ENCODE results near the gene TSLP. TPM values are rescaled to one million over a fixed set of nuclear protein-coding genes. Genes with fewer than 3 reads are reported as not detected.
A peak's percentile ranks its signal among the peaks of the same experiment; 100 is the strongest.

Gene TSLP
- total and polyA plus RNA-seq, 2 experiments from 2014 or later = 0.07 to 0.27 TPM

GRCh38 chr5:111083323-111083722, 11.8 kb downstream of the TSLP start:
- no peak for DNase-seq (ENCODE audit: low spot score)
- Histone ChIP-seq H3K4me2 (no peak overlapping the region), H3K9me2 (replicated peaks; ENCODE audit: insufficient read depth) (no peaks in the 10 kb centered on the region), H4K20me1 (ENCODE audit: insufficient read depth, poor library complexity, severe bottlenecking) (no peaks in the 10 kb centered on the region), H3K4me1 (ENCODE audit: insufficient read depth) (no peaks in the 10 kb centered on the region), H3K79me2 (no peaks in the 10 kb centered on the region), H2AFZ (no peak overlapping the region), H3K27me3 (peaks cover 12% of the 10 kb centered on the region), H3K4me3 (no peak overlapping the region), H3K27ac (no peak overlapping the region), H3K36me3 (replicated peaks; ENCODE audit: insufficient read depth, low read depth) (no peaks in the 10 kb centered on the region), H3K9me3 (ENCODE audit: low read depth) (no peaks in the 10 kb centered on the region)
- no peak for TF ChIP-seq EZH2phosphoT487 (IDR thresholded peaks at IDR 0.05; ENCODE audit: low read depth, severe bottlenecking, unreplicated experiment)
- no peak for TF ChIP-seq EZH2 (IDR thresholded peaks at IDR 0.05; ENCODE audit: borderline replicate concordance)
- TF ChIP-seq CTCF (IDR thresholded peaks at IDR 0.05; ENCODE audit: poor library complexity) = no peak
- 86% methylated on average over 7 of the region's 7 CpGs for WGBS (ENCODE audit: low lambda C conversion rate, missing lambda C conversion rate)

DNA sequence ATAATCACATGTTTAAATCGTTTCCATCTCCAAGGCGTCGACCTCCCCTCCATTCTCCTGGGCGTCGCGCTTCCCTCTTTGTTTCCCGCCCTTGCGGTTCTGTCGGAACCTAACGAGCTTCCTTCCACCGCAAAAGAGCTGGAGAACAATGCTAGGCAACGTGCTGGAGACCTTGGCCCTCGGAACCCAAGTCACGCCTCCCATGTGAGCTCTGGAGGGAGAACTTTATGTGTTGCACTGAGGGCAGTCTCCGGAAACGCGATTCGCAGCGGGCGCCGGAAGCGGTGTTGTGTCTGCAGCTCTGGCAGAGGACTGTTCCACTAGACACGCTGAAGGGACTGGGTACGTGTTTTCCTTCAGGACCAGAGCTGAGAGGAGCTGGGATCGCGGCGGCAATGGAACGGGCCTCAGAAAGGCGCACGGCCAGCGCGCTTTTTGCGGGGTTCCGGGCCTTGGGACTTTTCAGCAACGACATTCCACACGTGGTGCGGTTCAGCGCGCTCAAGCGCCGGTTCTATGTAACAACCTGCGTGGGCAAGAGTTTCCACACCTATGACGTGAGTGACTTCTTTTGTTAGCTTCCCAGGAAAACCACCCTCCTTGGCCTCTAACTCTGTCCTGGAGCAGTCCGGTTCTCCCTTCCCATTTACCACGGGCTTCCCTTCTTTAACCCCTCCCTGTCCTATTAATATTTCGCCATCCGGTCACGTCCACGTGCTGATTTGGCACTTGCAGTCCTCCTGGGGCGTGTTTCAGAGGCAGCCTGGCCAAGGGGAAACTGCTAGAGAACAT, 20.7 kb downstream of the TSLP start, which contains the start of gene WDR36:
Gene WDR36 (plus strand): TSS at position 287 of the 792 bp plus-strand sequence. CDS start 109 bp downstream, at position 396.
- DNase-seq (ENCODE audit: low spot score) = peak; percentile 92
- H3K36me3 ChIP-seq (replicated peaks; ENCODE audit: insufficient read depth, low read depth) = no peaks in the 10 kb centered on the region
- peak within 1 kb of the TSS; percentile 86 for H3K27ac ChIP-seq
- H3K9me3 ChIP-seq (ENCODE audit: low read depth) = no peaks in the 10 kb centered on the region
- TF ChIP-seq EZH2phosphoT487 (IDR thresholded peaks at IDR 0.05; ENCODE audit: low read depth, severe bottlenecking, unreplicated experiment) = no peak
- no peak for TF ChIP-seq EZH2 (IDR thresholded peaks at IDR 0.05; ENCODE audit: borderline replicate concordance)
- TF ChIP-seq CTCF (IDR thresholded peaks at IDR 0.05; ENCODE audit: poor library complexity) = no peak
- 2% methylated on average over 50 of the region's 50 CpGs for WGBS (ENCODE audit: low lambda C conversion rate, missing lambda C conversion rate)
- H2AFZ ChIP-seq = peak within 1 kb of the TSS; percentile 96
- peak within 1 kb of the TSS; percentile 85 for H3K4me2 ChIP-seq
- H3K9me2 ChIP-seq (replicated peaks; ENCODE audit: insufficient read depth) = no peaks in the 10 kb centered on the region
- peaks cover 37% of the 10 kb centered on the region for H3K79me2 ChIP-seq
- H3K27me3 ChIP-seq = no peaks in the 10 kb centered on the region
- H4K20me1 ChIP-seq (ENCODE audit: insufficient read depth, poor library complexity, severe bottlenecking) = no peaks in the 10 kb centered on the region
- H3K4me1 ChIP-seq (ENCODE audit: insufficient read depth) = peaks cover 13% of the 10 kb centered on the region
- peak within 1 kb of the TSS; percentile 90 for H3K4me3 ChIP-seq

DNA sequence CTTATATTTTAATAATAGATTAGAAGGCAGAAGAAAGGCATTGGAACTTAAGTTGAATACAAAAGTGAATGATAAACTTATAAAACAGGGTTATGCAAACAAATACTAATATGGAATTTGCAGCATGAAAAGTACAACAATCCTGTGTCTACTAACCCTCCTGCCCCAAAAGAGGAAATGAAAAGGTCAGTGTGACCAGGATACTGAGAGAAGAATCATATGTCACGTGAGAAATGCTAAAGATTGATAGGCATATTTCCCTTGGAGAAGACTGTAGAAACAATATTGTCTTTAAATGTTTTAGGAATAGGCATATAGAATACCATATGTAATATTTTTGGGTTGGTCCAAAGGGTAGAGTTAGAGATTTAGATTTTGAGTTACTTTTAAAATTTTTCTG, 24.5 kb downstream of the TSLP start:
- Histone ChIP-seq H3K4me1 (ENCODE audit: insufficient read depth) (peaks cover 13% of the 10 kb centered on the region), H3K27me3 (no peaks in the 10 kb centered on the region), H3K9me2 (replicated peaks; ENCODE audit: insufficient read depth) (no peaks in the 10 kb centered on the region), H3K79me2 (peaks cover 37% of the 10 kb centered on the region), H3K4me2 (no peak overlapping the region), H2AFZ (no peak overlapping the region), H3K4me3 (no peak overlapping the region), H3K27ac (no peak overlapping the region), H4K20me1 (ENCODE audit: insufficient read depth, poor library complexity, severe bottlenecking) (no peaks in the 10 kb centered on the region), H3K36me3 (replicated peaks; ENCODE audit: insufficient read depth, low read depth) (no peaks in the 10 kb centered on the region), H3K9me3 (ENCODE audit: low read depth) (no peaks in the 10 kb centered on the region)
- DNase-seq (ENCODE audit: low spot score) = no peak
- 96% methylated on average over 1 of the region's 1 CpG for WGBS (ENCODE audit: low lambda C conversion rate, missing lambda C conversion rate)
- TF ChIP-seq EZH2 (IDR thresholded peaks at IDR 0.05; ENCODE audit: borderline replicate concordance) (no peak), EZH2phosphoT487 (IDR thresholded peaks at IDR 0.05; ENCODE audit: low read depth, severe bottlenecking, unreplicated experiment) (no peak), CTCF (IDR thresholded peaks at IDR 0.05; ENCODE audit: poor library complexity) (no peak)

Measured in hepatocyte (in vitro differentiated cells).